ENCODE measurements around the gene RGPD4.
"Not testable (repeated sequence)": the region's sequence is repeated elsewhere in the genome, so short reads cannot be mapped to it uniquely, and the experiment has no call there.

RGPD4 gene

DNA sequence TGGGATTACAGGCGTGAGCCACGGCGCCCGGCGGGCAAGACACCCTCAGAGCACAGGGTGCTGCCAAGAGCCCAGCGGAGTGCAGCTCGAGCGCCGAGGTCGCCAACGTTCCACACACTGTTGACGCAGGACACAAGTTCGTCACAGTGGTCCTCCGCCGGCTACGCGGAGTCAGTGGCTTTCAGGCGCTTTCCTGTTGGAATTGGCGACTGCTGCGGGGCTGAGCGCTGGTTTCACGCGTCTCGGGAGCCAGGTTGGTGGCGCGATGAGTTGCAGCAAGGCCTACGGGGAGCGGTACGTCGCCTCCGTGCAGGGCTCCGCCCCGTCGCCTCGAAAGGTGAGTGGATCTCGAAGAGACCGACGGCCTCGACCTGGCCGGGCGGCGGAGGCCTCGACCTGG lies at the start of gene RGPD4:
Gene RGPD4 (plus strand): TSS at position 144 of the 400 bp plus-strand sequence. CDS start 122 bp downstream, at position 266.
- DNase-seq = not testable (repeated sequence)

- DNase-seq = no peak
These were observed 48.7 kb upstream of the RGPD4 start for GRCh38 chr2:107777974-107778373.

DNA sequence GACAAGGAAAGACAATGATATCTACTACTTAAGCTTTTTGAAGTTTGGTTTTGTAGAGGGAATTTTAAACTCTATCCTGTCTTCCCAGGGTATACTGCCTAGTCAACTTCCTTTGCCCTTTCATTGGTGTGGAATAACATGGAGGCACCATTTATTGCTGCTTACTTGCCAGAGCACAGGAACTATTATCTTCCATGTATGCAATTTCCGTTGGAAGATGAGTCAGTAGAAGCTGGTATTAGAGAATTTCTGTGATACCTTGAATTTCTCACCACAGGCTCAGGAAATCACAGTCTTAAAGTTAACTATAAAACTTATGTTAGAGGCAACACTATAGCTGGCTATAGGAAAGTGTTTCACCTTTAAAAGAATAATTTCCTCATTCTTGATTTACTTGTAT lies 40.9 kb upstream of the RGPD4 start:
- DNase-seq = no peak

GRCh38 chr2:107790837-107791236 lies 35.9 kb upstream of the RGPD4 start:
- no peak for DNase-seq

- DNase-seq = no peak
These were observed 25.2 kb upstream of the RGPD4 start for GRCh38 chr2:107801498-107801897.

GRCh38 chr2:107804608-107805498 lies 21.8 kb upstream of the RGPD4 start:
- peak; percentile 4 for DNase-seq

DNA sequence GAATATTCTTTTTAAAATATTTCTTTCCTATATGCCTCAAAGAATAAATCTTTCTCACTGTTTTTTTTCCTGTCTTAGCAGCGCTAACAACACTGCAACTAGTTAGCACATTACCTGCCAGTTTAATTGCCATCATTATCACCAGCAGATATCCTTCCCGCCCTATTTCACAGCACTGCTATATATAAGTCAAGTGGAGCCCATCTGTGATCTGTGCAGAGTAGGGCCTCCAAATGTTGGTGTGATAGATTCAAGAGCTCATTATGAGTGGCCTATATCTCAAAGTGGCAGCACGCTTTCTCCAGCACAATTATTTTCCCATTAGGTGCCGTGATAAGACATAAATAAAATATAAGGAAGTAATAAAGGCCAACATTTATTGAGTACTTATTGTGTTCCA lies 19.8 kb upstream of the RGPD4 start:
- no peak for DNase-seq

DNA sequence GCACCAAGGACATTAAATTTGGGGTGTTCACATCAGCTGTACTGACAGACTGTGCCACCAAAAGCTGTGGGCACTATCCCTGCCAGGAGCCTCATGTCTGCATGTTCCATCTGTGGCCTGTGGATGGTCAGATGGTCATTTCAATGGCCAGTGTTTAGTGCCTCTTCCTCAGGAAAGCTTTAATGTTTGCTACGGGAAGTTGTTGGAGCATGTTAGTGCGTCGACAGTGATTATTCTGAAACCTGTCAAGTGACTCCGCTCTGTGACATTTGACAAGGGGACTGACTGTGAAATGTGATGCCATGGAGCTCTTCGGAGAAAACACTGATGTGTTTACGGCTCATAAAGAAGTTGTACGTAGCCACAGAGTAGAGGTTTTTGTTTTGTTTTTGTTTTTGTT lies 18.7 kb upstream of the RGPD4 start:
- no peak for DNase-seq

DNA sequence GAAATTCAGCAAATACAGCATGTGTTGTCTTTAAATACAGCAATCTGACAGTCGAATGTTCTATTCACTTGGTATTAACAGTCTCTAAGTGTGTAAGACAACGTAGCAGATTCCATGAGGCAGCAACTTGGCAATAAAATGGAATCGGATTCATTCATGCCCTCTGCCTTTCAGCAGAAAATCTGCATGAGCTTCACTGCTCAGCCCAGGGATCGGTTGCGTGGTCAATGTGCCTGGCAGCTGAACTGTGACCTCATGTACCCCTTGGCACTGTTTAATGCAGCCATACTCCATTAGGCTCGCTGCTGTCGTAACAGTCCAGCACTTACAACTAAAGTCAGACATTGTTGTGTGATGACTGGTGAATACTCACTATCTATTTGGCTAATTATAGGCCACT lies 17.7 kb upstream of the RGPD4 start:
- no peak for DNase-seq

GRCh38 chr2:107809835-107810234 lies 16.9 kb upstream of the RGPD4 start:
- DNase-seq = no peak

DNA sequence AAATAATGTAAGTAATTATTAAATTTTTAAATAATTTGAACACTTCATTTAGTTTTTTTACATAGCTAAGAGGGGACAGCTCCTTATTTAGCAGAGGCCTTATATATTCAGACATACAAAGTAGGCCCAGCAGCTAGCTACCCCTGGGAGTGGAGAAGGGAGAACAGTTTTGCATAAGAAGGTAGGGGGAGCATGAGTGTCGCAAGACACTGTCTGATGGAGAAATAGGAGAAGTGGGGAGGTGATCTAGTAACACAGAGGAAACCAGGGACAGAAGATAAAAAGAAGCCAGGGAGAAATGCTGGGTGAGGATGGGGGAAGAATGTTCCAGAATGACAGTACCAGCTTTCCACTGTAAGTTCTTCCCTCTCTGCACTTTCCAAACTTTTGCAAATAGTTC lies 16.0 kb upstream of the RGPD4 start:
- DNase-seq = peak; percentile 11

GRCh38 chr2:107811411-107811810 lies 15.3 kb upstream of the RGPD4 start:
- no peak for DNase-seq

- DNase-seq = no peak
These were observed 14.7 kb upstream of the RGPD4 start for GRCh38 chr2:107812006-107812405.

GRCh38 chr2:107817378-107817777 lies 9.3 kb upstream of the RGPD4 start:
- no peak for DNase-seq

- DNase-seq = no peak
These were observed 4.4 kb upstream of the RGPD4 start for GRCh38 chr2:107822302-107822701.

DNA sequence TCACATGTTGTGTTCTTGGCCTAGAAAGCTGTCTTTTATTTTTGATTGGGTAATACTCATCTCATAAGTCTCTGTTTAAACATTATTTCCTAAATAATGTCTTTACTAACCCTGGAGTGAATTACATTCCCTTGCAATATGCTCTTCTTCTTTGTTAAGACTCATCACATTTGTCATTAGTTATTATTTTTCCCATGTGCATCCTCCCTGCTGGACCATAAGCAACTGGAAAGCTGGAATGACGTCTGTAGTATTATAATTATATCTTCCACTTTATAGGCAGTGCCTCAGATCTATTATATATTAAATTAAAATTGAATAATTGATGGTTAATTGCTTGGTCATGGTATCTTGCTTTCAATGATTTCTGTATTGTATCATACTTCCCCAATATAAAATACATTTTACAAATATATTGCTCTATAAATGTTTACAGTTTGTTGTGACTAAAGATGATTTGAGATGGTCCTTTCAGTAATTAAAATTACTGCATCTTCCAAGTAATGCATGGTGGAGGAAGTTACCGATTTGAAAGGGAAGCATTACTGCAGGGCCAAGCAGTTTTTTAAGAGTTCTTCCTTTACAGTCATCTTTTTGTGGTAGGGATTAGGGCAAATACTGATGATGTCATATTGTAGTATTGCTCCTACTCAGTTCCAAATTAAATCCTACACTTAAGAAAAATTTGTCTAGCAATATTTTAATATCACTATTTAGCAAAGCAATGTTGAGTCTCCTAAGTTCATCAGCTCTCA lies 2.1 kb upstream of the RGPD4 start:
- DNase-seq = no peak

GRCh38 chr2:107825206-107825563 lies 1.5 kb upstream of the RGPD4 start:
- no peak for DNase-seq

DNA sequence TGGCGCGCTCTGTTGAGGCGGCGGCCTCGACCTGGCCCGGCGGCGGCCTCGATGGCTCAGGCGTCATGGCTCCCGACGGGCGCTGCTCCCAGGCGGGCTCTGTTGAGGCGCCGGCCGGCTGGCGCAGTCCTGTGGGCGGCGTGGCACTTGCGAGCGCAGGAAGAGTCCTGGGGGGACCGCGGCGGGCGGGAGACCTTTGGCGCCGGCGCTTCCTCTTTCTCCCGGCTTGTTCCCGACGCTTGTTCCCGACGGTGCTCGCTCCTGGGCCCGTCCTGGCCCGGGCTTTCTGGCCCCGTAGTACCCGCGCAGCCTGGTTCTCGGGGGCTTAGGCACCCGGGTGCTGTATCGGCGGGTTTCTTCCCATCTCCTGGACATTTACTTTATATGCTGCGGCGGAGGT lies 2.8 kb downstream of the RGPD4 start:
- DNase-seq = not testable (repeated sequence)

DNA sequence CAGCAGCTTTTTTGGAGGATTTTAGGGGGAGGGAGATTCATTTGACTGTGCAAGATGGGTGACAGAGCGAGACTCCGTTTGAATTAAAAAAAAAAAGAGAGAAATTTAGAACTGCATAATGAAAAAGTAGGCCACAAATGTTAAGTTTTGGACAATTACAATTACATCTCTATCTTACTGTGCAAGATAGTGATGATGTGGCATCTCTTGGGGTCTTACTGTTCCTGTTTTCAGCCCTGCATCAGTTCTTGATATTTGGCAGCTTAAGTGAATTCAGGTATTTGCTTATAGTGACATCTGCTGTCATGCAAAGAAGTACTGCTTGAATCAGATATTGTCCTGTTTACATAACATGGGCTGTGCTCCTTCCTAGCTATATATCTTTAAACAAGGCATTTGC lies 6.5 kb downstream of the RGPD4 start:
- DNase-seq = not testable (repeated sequence)

GRCh38 chr2:107833618-107834017 lies 6.9 kb downstream of the RGPD4 start:
- DNase-seq = peak; percentile 4

- not testable (repeated sequence) for DNase-seq
These were observed 89.4 kb downstream of the RGPD4 start for GRCh38 chr2:107916121-107916520.

DNA sequence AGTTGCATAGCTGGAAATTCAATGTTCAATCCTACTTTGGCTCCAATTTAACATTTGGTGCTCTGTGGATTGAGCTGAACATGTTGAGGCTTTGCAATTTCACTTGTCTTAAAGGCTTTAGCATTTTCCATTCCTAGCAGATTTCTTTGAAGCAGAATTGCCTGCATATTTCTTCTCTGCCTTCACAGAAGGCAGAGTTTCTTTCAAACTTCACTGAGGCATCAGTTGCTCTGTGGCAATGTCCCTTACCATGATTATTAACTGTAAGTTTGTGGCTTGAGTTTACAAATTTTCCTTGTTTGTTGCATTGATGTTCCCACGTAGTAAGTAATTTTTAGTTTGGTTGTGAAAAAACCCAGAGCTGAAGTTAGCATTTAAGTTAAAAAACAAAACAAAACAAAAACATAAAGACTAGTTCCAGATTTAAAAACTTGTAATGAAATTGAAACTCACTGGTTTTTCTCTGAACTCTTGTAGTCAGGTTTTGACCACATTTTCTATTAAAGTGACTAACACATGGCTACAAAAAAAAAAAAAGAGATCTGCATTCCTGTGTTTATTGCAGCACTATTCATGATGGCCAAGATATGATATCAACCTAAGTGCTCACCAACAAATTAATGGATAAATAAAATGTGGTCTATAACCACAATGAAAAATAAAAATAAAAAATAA lies 90.1 kb downstream of the RGPD4 start:
- DNase-seq = not testable (repeated sequence)

- no peak for DNase-seq
These were observed 100.4 kb downstream of the RGPD4 start for GRCh38 chr2:107927034-107927534.

All from hematopoietic multipotent progenitor cell treated with erythropoietin and hydrocortisone succinate and interleukin-3 and kit ligand, for 6 days (in vitro differentiated cells).